Kasumi-1 (cell line): ENCODE results near the gene CPSF4.

ENCODE experiments used
- DNase-seq, 2 experiments: peaks; one replicate each; lab custom pipeline; 2025; lab: John Stamatoyannopoulos, UW

Gene CPSF4

DNA sequence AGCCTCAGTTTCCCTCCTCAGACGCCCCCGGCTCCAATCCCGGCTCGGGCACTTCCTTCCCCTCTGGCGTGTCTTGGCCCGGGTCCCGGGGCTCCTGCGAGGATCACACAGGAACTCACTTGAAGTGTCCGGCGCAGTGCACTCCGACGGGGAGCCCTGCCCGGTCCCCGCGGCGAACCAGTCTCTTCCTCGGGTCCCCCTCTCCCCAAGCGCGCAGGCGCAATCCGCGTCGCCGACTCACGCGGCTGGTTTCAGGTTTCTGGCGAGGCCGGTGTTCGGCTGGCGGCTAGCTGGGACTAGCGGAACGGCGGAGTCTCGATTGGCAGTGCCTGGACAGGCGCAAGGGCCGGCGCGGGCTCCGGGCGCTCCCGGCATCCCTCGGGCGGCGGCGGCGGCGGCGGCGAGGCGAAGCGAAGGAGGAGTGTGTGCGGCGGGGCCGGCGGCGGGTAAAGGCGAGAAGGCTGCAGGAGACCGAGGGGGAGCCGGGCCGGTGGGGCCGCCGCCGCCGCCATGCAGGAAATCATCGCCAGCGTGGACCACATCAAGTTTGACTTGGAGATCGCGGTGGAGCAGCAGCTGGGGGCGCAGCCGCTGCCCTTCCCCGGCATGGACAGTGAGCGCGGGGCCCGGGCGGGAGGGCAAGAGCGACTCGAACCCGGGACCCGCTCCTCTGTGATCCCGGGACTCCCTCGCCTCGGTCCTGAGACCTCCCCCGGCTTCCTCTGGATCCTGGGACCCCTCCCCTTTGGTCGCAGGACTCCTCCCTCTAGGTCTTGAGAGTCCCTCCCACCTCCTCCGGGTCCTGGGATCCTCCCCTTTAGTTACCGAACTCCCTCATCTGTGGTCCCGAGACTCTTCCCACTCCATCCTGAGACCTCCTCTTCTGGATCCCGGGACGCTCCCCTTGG lies at the start of gene CPSF4, which contains the start of gene PTCD1:
CPSF4 (plus strand) TSS at position 371 of the 908 bp plus-strand sequence; CDS start at position 511, 140 bp downstream.
PTCD1 (minus strand) TSS at position 226 of the 908 bp plus-strand sequence. CDS start 3,556 bp downstream, outside the sequence.
- peak; percentile 92 to 93 for DNase-seq

DNA sequence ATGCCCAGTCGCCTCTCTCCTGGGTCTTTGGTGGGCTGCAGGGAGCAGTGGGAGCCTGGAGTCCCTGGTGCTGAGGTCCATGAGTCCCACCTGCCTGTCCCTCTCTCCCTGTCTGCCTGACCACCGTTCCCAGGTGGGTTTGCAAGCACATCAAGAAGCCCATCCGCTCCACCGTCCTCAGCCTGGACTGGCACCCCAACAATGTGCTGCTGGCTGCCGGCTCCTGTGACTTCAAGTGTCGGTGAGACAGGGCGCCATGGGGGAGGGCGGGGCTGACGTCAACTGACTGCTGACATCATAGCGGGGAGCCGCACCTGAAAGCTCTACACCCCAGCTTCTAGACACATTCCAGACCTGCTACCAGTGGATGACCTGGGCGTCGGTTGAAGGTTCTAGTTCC lies 49.0 kb upstream of the CPSF4 start:
- no peak for DNase-seq

DNA sequence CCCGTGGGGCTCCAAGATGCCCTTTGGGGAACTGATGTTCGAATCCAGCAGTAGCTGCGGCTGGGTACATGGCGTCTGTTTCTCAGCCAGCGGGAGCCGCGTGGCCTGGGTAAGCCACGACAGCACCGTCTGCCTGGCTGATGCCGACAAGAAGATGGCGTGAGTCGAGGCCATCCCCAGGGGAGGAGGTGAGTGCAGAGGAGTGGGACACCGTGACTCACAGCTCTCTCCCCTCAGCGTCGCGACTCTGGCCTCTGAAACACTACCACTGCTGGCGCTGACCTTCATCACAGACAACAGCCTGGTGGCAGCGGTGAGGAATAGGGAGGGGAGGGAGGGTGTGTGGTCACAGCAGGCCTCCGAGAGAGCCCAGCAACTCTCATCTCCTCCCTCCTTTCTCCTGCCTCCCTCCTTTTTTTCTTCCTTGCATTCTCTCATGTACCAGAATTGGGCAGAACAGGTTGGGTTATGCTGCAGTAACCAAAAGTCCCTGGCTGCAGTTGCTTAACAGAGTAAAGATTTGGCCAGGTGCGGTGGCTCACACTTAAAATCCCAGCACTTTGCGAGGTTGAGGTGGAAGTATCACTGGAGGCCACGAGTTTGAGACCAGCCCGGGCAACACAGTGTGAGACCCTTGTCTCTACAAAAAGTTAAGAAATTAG lies 47.7 kb upstream of the CPSF4 start:
- DNase-seq, result no peak

DNA sequence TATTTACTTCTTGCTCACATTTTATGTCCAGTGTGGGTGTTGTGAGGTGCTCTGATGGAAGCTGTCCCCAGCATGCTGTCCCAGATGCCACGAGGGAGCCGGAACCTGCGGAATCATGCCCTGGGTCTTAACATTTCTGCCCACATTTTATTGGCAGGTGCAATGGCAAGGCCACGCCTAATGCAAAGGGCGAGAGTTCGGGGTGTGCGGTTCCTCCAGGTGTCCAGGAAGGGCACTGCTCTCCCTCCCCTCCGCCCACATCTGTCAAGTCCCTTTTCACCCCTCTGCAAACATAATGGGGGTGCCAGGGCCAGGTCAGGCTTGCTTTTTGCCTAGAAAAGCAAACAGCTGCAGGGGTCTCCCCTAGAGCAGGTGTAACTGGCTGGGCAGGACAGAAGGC lies 46.7 kb upstream of the CPSF4 start:
- DNase-seq, result no peak

DNA sequence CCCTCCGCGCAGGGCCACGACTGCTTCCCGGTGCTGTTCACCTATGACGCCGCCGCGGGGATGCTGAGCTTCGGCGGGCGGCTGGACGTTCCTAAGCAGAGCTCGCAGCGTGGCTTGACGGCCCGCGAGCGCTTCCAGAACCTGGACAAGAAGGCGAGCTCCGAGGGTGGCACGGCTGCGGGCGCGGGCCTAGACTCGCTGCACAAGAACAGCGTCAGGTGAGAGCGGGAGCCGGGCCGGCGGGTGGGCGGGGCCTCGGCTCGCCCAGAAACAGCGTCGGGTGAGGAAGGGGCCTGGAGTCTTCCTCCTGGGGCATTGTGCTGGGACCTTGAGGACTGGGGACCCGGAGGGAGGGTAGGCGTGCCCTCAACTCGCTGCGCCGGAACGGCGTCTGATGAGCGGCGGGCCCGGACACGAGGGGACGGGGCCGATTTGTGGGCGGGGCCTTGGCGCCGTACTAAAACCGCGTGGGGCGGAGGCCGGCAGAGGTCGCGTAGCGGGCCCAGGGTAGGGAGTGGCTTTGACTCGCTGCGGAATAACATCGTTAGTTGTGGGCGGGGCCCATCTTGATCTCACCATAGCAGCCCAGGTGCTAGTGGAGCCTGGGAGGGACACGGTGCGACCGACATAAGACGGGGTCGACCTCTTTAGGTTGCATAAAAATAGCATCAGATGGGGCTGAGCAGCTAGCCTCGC lies 45.9 kb upstream of the CPSF4 start:
- DNase-seq, result no peak

DNA sequence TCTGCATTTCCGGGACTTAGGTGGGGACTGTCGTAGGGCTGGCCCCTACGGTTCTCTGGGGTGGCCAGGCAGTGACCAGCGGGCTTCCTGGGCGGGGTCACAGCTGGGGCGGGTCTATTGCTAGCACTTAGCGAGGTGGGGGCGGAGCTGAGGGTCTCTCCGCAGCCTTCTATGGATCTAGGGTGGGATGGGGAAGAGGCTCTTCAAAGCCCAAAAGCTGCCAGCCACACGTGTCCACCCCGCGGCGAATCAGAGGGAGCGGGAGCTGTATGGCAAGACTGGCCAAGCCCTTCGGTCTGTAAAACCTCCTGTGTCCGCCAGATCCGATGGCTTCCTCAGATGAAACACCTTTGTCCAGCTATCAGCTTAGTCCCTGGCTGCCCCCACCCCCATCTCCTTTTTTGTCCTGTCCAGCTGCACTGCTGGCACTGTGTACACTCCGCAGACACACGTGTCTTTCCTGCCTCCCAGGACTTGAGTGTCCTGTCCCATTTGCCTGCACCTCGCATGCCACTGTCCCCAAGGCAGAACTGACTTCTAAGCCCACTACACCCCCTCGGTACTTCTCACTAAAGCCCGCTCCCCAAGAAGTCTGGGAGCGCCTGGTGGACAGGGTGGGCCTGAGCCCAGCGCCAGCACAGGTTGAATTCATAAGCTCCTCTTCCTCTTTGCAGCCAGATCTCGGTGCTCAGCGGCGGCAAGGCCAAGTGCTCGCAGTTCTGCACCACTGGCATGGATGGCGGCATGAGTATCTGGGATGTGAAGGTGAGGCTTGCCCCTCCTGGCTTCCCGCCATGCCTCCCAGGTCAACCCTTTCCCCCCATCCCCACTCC lies 45.2 kb upstream of the CPSF4 start:
- no peak for DNase-seq

DNA sequence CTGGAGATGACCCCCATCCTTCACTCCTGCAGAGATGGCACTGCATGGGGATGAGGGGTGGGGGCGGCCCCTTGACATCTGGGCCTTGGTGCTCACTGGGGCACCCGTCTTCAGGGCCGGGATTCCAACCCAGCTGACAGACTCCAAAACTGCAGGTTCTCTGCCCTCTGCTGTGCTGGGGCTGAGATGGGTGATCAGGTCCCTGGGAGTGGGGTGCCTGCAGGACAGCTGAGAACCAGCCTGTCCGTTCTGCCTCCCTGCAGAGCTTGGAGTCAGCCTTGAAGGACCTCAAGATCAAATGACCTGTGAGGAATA lies 44.6 kb upstream of the CPSF4 start:
- DNase-seq, result no peak

DNA sequence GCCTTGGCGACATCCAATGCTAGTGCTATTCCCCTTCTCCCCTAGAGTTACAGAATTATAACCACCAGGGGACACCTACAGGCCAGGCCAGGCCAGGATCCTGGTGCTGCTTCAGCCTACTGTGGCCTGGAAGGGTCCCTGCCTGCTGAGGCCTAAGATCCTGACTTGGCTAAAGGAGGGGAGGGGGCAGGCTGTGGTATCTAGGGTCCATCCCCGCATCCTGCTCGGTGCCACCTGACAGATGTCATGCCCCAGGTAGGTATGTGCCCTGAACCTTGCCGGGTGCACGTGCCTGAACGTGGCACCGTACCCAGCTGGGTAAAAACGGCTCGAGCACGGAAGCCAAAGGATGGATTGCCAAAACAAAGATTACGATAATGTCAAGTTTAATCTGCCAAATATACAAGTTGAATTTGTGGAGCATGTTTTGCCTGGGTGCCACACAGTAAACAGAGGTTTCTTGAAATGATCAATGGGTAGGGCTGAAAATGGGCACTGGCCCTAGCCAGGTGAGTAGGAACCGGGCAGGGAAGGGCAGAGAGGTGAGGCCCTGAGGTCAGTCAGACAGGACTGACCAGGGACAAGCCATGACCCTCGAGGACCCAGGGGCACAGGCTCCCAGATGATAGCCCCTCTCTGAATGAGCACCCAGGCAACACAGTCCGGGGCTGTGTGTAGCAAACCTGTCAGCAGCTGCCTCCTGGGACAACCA lies 43.0 kb upstream of the CPSF4 start:
- DNase-seq, result peak in 1 of 2 experiments; percentile 26

DNA sequence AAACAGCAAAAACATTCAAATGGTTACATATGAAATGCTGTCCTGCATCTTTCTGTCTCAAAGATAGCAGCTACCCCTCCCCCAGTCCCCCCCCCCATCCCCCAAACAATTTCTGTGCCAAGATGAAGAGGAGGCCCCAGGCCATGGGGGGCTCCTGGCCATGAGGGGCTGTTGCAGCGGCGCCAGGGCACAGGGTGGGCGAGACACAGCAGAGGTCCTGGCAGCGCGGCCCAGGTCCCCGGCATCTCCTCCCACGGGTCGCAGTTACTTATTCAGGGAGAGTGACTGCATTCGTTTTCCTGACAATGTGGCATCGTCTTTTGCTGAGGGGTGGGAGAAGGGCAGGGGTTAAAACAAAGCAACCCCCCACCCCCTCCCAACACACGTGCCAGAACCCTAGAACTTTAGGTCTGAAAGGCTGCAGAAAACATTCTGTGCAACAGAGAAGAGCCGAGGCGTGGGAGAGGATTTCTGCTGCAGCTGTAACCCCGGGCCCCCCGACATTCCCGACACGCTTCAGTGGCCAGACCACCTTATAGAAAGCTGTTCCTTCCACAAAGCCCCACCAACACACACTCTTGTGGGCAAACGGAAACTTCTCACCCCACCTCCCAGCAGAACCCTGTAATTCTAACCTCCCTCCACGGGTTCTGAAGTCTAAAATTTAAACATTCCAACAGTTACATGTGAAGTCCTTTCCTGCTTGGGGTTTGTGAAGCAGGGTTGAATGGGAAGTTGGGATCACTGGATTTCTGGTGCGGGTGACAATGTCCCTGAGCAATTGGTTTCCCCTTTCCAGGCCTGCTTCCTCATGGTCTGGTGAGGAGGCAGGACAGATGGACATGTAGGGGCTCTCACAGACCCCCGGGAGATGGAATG lies 42.1 kb upstream of the CPSF4 start:
- no peak for DNase-seq

DNA sequence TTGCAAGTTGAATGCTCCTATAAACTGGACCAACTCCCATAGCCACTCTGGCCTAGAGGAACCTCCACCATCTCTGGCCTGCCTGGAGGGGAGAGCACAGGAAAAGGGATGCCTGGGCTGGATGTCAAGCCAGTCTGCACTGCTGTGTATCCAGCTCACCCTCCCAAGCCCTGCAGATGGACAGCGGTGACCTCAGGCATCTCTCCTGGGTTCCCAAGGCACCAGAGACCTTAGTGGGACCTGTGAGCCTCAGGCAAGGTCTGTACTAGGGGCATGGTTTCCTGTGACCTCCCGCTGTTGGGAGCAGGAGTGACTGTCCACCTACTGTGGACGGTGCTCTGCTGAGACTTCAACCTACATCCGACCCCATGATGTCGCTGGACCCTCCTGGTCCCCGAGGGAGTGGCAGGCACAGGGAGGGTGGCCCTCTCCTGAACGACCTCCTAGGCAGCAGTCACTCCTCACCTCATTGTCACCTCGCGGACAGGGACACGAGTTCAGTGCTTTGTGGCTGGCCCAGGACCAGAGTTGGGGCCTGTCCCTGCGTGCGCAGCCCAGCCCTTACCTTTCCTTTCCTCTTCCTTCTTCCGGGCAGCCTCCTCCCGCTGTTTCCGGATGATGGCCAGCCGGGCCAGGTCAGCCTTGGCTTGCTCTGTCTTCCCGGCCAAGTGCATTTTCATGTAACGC lies 41.3 kb upstream of the CPSF4 start:
- DNase-seq, result no peak

DNA sequence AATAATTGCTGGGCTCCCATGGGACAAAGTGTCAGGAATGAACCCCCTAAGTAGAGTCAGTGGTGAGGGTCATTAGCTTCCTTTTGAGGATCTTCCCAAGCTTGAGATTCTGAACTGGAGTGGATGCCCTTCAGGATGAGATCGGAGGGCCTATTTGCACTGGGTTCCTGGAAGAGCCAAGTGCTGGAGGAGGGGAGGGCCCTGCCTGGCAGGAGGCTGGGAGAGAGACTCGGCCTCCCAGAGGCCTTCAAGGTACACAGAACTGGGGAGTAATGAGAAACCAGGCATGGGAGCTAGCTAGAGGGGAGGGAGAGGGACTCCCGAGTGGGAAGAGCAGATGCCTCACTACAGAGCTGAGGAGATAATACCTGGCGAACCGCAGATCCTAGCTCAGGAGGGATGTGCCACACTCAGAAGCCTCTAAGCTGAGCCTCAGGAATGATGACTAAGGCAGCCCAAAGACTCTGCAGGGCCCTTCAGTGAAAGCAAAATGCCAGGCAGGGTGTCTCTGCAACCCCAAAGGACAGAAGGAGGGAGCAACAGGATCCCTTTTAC lies 39.8 kb upstream of the CPSF4 start:
- no peak for DNase-seq

DNA sequence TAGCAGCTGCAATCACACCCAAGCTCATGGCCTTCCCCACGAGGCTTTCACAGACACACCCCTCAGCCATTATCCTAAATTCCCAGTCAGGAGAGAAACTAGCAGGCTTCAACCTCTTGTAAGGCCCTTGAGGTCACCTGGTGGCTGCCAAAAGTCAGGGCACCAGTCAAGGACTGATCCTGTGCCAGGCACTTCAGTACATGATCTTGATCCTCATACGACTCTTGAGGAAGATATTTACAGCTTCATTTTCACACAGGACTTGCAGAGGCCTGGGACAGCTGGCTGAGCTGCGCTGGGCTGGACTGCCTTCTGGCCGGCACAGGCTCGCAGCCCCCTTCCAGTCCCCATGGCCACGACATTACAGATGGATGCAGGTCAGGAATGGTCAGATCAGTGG lies 39.1 kb upstream of the CPSF4 start:
- DNase-seq, result no peak

DNA sequence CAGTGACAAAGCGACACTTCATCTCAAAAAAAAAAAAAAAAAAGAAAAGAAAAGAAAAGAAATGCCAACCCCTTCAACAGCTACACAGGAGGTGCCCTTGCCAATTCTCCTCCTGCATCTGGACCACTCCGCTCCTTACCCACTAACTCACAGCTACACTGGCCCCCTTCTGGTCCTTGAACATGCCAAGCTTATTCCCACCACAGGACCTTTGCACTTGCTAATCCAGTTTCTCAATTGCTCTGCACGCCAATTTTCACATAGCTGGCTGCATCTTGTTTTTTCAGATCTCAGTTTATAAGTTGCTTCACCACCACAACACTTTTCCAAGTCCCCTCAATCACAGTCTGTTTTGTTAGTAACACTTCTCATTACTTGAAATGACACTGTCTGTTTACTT lies 35.9 kb upstream of the CPSF4 start:
- DNase-seq, result no peak

DNA sequence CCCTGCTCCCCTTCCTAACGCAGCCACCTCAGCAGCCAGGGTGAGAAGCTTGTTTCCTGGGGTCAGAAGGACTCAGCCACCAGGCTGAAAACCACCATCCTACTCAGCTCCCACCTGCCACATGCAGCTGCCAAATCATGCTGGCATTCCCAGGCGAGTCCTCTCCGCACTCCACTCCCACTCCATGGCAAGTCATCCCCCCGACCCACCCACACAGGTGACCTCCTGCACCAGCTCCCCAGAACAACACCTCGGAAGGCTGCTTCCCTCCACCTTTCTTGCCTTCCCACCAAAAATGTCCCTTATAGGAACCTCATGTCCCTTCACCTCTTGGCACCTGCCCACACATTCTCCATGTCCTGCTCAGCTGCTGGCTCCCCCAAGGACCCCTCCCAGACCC lies 35.0 kb upstream of the CPSF4 start:
- DNase-seq, result no peak

DNA sequence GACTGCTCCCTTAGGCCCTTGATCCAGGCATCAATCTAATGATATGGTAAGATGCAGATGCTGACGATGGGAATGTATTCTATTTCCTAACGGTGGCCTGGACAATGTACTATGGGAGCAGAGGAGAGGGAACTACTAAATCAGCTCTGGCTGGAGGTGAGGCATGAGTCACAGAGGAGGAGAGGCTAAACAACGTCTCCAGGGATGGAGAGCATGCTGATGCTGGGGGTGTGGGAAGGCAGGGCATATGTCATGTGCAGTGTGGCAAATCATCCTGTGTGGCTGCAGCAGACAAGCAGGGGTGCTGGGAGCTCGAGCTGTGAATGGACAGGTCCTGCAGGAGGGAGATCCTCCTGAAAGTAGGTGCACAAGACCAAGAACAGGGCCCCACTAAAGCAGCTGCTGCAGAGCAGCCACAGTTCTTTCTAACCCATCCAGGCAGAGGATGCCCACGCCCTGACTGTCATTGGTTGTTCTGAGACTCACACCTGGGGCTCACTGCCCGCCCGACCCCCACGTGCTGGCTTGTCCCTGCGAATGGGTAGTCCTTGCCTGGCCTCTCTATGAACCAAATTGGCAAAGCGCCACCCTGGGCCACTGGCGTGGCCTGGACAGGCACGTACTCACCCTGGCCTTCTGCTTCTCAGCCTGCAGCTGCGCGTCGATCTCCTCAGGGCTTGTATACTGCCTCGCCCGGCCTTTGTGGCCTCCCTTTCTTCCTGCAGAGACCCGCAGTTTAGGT lies 34.3 kb upstream of the CPSF4 start:
- DNase-seq, result no peak

DNA sequence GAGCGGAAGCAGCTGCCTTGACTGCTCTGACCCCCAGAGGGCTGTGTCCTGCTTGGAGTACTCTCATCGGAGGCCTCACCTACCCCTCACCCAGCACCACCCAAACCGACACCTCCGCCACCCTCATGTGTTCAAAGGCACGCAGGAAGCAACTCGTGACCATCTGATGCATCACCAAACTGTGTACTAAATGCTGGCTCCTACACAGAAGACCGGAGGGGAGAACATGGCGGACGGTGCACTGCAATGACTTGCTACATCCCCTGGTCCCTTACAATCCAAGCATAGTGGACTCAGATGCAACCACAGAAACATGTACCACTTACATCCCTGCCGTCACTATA lies 33.8 kb upstream of the CPSF4 start:
- no peak for DNase-seq

DNA sequence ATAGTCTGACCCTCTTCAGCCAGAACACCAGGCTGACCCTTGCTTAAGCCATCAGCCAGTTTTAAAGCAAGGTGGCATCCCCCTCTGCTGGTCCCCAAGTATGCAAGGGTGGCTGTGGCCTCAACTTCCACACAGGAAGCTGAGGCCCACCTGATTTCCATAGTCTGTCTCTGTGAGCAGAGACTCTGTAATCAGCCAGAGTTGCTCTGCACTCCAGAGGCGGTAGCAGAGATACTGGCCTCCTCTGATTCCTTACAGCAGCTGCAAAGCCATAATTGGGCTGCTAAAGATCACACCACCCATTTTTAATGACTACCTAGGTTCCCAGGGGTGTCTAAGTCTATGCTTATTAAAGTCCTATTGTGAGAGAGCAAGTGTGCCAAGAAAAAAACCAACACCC lies 32.2 kb upstream of the CPSF4 start:
- no peak for DNase-seq

DNA sequence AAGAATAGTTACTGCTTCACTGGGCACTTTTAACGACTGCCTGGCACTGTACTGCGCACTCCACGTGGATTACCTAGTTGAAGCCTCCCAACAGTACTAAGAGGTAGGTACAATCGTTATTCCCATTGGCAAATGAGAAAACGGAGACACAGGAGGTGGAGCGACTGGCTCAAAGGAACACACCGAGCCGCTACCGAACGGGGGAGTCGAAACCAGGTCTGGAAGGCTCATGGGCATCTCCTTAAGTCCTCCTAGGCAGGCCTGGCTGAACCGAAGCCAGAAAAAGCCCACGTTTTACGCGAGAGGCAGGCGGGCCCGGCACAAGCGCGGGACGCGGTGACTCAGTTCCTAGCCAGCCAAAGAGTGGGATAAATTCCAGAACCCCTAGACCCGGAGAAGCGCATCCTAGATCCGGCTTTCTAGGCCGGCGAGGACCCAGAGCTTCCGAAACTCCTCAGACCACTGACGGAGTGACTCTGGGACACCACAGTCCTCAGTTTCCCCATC lies 30.8 kb upstream of the CPSF4 start:
- DNase-seq, result peak in 1 of 2 experiments; percentile 46
